ENCODE data around the gene CLIC3.

DNA sequence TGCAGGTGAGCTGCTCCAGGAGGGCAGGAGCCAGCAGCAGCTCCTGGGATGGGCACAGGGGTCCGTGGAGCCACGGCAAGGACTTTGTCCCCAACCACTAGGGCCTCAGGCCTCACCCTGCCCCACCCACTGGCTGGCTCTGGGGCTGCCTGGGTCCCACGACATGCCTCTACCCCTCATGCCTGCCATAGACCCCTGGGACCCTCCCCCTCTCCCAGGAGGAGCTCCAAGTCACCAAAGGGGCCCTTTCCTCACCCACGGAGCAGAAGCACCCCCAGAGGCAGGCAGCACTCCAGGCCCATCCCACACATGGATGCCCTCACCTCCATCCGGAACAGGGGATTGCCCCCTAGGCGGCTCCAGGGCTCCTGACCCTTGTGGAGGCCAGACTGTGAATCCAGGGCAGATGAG, 25.2 kb upstream of the CLIC3 start:
- TF ChIP-seq, protein P1, sequence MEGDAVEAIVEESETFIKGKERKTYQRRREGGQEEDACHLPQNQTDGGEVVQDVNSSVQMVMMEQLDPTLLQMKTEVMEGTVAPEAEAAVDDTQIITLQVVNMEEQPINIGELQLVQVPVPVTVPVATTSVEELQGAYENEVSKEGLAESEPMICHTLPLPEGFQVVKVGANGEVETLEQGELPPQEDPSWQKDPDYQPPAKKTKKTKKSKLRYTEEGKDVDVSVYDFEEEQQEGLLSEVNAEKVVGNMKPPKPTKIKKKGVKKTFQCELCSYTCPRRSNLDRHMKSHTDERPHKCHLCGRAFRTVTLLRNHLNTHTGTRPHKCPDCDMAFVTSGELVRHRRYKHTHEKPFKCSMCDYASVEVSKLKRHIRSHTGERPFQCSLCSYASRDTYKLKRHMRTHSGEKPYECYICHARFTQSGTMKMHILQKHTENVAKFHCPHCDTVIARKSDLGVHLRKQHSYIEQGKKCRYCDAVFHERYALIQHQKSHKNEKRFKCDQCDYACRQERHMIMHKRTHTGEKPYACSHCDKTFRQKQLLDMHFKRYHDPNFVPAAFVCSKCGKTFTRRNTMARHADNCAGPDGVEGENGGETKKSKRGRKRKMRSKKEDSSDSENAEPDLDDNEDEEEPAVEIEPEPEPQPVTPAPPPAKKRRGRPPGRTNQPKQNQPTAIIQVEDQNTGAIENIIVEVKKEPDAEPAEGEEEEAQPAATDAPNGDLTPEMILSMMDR (IDR thresholded peaks at IDR 0.05), result no peak
- TF ChIP-seq POLR2A (IDR thresholded peaks at IDR 0.05), result no peak
